GM12878 (cell line): ENCODE results near the gene THBS3.
"Not testable (repeated sequence)": the region's sequence is repeated elsewhere in the genome, so short reads cannot be mapped to it uniquely, and the experiment has no call there.

Experiments used
- CTCF ChIP-seq, 3 experiments: IDR thresholded peaks in 2 of 3; conservative IDR thresholded peaks in 1 of 3; 2 replicates each; pipeline ENCODE4 v1.5.1; 2011; ENCODE audit warnings: low read depth in 3 of 3, low read length in 3 of 3, mild to moderate bottlenecking in 3 of 3, control low read depth in 2 of 3, moderate library complexity in 2 of 3, inconsistent platforms in 1 of 3, mixed read lengths in 1 of 3; ENCODE audit not compliant: control insufficient read depth in 2 of 3, insufficient read depth in 1 of 3; ENCODE audit errors: extremely low read depth in 1 of 3
- HCFC1 ChIP-seq: fragments of 150-350 bp; IDR thresholded peaks from 2 replicates; pipeline ENCODE4 v1.6.1; 2014; ENCODE audit warnings: low read length
- LARP7 ChIP-seq: fragments of 450-650 bp; IDR thresholded peaks from 2 replicates; pipeline ENCODE4 v1.6.1; 2017; ENCODE audit warnings: mild to moderate bottlenecking
- NR2F1 ChIP-seq: fragments of 450-650 bp; conservative IDR thresholded peaks from 2 replicates; pipeline ENCODE4 v1.6.1; 2017; ENCODE audit warnings: mild to moderate bottlenecking
- POLR2A ChIP-seq: IDR thresholded peaks from 2 replicates; pipeline ENCODE4 v1.6.1; 2011; ENCODE audit warnings: low read depth, mild to moderate bottlenecking, low read length
- RAD21 ChIP-seq: IDR thresholded peaks from 2 replicates; pipeline ENCODE4 v1.6.1; 2011; ENCODE audit warnings: mild to moderate bottlenecking, low read depth, low read length, moderate library complexity; ENCODE audit not compliant: insufficient read depth
- SIN3A ChIP-seq: IDR thresholded peaks from 2 replicates; pipeline ENCODE4 v1.6.1; 2012; ENCODE audit warnings: low read depth, low read length, improper control_type of control experiment
- YY1 ChIP-seq: IDR thresholded peaks from 2 replicates; pipeline ENCODE4 v1.6.1; 2011; ENCODE audit warnings: low read depth, mild to moderate bottlenecking, low read length

- not testable (repeated sequence) for TF ChIP-seq SIN3A; YY1; RAD21; HCFC1; NR2F1; CTCF (IDR thresholded peaks at IDR 0.05 in 2 of 3, conservative IDR thresholded peaks at IDR 0.05 in 1 of 3; ENCODE audit: control insufficient read depth in 2 of 3, extremely low read depth in 1 of 3, insufficient read depth in 1 of 3, low read depth in 3 of 3, low read length in 3 of 3); POLR2A; LARP7
These were observed 27.7 kb upstream of the THBS3 start for GRCh38 chr1:155235375-155235774.
